NCI-H2029 treated with DMSO at 0.1 percent for 48 hours (cell line): ENCODE results near the gene TTC7B.

Experiments used
- DNase-seq: peaks from one replicate; lab custom pipeline; 2025; lab: John Stamatoyannopoulos, UW

TTC7B gene

DNA sequence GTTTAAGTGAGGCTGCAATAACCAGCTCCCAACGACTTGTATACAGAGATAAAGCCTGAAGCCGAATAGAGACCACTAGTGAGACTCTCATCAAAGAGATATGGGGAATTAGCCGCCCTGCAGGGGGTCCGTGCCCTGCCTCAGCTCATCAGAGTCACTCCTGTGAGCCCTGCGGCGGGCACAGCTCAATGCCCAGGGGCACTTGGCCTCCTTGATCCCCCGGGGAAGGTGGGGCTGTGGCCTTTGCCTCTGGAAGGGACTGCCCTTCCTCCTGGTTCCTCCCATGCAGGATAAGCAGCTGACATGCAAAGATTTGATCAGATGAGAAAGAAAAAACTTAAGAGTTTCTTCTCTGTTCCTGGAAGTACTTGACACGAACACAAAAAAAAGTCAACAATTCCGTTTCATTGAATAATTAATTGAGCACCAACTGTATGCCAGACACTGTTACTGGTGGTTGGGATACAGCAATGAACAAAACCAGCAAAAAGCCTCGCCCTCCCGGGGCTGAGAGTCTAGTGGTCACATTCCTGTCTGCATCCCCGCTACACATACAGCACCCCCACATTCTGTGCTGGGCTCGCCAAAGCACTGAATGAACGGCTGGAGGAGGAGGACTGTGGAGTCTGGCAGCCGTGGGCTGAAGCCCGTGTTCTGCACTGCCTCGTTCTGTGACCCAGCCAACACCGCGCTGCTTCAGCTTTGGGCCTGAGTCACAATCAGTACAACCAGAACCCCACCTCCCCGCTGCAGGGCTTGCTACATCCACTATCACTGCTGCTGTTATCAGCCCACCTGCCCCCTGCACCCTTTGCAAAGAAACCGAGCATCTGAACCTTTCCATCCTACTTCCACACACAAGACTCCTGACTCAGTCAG is 10.3 kb downstream of the TTC7B start:
- no peak for DNase-seq

DNA sequence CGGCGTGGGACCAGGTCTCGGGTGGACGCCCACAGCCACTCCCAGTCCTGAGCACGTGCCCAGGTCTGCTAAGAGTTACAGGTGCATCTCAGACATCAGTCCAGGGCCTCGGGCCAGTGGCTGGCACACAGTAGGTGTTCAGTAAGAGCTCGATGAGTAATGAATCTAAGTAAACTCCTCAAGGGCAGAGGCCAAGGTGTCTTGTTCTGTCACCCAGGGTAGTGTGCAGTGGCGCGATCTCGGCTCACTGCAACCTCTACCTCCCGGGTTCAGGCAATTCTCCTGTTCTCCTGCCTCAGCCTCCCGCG is 11.2 kb downstream of the TTC7B start:
- DNase-seq, result no peak

DNA sequence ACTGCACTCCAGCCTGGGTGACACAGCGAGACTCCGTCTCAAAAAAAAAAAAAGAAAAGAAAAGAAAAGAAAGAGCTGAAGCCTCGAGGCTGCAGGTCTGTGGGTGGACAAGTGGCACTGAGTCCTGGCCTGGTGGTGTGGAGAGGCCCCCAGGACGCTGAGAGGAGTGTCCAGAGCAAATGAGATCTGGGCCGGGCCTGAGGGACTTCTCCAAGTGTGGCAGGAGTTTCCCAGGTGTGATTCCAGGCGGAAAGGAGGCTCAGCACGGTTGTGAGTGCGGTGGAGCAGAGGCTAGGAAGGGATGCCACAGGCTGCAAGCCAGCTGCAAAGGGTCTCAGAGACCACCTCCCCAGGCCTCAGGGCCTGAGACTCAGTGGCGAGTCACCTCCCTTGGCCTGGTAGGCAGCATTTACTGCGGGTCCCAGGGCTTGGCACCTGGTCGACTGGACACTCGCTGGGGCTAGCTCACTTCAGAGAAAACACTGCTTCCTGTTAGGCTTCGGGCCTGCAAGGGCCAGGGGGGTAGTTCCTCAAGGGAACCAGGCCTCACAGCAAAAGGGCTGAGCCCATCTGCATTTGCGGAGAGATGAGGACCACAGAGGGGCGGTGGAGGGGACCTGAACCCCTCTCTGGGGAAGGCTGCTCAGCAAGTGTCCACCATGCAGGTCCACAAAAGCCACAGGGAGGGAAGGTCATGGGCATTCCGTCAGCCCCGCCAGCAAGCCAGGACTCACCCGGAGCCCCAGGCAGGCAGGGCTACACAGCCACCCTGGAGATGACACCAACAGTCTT is 11.7 kb downstream of the TTC7B start:
- no peak for DNase-seq

DNA sequence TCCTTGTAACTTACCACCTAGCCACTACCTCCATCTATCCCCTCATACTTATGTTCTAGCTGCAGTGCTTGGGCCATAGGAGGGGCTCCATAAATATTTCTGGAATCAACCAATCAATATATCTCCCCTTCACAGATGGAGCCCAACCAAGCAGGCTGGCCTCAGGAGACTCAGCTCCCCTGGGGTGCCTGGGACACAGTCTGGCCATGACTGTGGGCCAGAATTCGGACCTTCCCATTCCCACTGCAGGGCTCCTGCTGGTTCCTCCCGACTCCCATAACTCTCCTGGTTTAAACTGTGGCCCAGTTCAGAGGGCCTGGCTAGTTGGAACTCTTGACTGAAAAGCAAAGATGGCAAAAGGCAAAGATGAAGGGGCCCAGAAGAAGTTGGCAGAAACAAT is 13.0 kb downstream of the TTC7B start:
- no peak for DNase-seq

DNA sequence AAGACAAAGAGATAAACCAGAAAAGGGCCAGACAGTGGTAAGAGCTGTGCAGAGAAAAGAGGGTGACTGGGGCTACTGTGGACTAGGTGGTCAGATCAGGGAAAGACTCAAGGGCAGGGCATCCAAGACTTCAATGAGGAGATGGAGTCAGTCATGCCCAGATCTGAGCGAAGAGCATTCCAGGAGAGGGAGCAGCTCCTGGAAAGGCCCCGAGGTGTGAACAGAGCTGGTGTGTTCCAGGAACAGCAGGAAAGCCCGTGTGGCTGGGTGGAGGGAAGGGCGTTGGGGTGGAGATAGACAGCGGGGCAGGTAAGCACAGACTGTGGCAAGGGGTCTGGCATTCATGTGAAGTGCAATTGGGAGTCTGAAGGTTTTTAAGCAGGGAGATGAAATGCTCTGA is 16.8 kb downstream of the TTC7B start:
- no peak for DNase-seq

DNA sequence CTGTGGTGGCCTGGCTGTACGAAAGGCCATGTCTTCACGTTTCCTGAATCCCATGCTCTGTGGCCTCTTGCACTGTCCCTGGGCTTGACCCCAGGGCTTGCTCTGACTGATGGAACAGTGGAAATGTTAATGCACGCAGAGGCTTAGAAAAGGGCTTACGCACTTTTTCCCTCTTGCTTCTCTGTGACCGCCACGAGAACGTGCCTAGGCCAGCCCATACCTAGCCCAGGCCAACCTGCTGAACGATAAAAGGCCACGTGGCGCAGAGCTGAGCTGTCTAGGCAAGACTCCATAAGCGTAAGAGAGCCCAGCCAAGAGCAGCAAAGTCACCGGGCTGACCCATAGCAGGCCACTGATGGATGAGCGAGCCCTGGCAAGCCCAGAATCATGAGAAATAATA is 18.3 kb downstream of the TTC7B start:
- no peak for DNase-seq

DNA sequence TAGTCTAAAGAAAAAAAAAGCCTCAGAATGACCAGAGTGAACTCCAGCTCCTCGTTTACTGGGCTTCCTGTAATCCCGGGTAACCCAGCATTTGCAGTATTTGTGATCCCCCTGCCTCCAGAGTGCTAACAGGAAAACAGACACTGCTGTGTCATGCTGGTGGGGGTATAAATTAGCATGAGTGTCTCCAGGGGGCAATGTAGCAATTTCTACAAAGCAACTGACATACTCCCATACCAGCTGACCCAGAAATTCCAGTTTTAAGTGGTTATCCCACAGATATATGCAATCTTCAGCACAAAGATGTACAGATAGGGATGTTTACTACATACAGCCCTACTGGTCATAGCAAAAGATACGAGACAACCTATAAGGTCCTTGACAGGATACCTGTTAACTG is 18.8 kb downstream of the TTC7B start:
- DNase-seq, result no peak

- DNase-seq, result no peak
Measured at GRCh38 chr14:90796329-90796728, 19.9 kb downstream of the TTC7B start.

- no peak for DNase-seq
Measured at GRCh38 chr14:90795744-90796143, 20.5 kb downstream of the TTC7B start.

- no peak for DNase-seq
Measured at GRCh38 chr14:90791486-90791885, 24.7 kb downstream of the TTC7B start.

DNA sequence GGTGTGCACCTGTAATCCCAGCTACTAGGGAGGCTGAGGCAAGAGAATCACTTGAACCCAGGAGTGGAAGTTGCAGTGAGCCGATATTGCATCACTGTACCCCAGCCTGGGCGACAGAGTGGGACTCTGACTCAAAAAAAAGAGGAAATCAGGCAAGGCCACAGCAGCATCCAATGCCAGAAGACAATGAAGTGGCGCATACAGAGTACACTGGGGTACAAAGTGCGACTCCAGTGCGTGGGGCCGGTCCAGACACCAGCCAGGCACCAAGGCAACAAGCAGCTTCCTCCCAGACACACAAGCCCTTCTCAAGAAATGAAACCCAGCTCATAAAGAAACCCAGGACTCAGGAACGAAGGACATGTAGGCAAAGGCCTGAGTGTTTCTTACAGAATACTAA is 28.2 kb downstream of the TTC7B start:
- no peak for DNase-seq

- DNase-seq, result no peak
Measured at GRCh38 chr14:90785876-90786450, 30.3 kb downstream of the TTC7B start.

- no peak for DNase-seq
Measured at GRCh38 chr14:90785471-90785870, 30.8 kb downstream of the TTC7B start.

GRCh38 chr14:90784621-90785270 is 31.5 kb downstream of the TTC7B start:
- DNase-seq, result no peak

GRCh38 chr14:90783344-90783743 is 32.9 kb downstream of the TTC7B start:
- DNase-seq, result no peak

DNA sequence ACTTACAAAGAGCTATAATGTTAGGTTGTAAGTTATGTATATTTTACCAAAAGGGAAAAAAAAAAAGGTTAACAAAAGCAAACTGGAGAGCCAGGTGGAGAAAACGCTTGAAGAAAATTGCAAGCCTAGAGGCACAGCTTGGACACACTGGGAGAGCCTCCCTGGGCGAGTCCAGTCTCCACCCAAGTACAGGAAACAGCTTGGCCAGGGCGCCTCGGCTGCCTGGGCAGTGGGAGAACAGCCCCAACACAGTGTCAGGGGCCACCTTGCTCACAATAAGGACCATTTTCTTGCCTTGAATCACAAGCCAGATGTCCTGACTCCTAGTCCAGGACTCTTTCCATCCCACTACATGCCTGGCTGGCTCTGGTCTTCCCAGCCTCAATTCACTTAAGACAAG is 33.3 kb downstream of the TTC7B start:
- no peak for DNase-seq

DNA sequence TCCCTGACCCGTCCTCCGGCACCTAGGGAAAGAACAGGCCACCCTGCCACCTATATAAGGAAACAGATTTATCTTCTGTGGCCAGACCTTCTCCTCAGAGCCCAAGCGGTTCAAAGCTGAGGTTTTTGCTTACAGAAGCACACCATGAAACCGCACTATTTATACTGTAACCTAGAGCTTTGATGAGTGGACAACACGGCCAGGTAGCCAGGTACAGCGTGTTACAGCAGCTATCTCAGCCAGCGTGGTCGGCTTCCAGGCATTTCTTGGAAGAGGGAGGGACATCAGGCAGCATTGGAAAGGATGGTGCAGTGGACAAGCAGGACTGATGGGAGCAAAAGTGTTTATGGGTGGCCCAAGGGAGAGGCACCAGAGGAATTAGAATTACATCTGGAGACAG is 34.4 kb downstream of the TTC7B start:
- DNase-seq, result no peak

DNA sequence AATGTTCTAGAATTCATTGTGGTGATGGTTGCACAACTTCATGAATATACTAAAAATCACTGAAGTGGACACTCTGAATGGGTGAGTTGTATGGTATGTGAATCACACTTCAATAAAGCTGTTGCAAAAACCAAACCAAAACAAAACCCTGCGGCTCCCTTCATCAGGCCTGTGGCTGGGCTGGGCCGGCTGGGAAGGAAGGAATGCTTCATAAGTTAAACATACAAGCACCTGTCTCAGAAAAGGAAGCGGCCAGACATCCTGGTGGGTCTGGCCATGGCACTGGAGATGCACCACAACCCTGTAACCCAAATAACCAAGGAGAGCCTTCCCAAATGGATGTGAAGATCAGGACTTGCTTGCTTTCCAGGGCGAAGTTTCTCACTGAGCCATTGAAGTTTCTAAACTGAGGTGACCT is 34.9 kb downstream of the TTC7B start:
- no peak for DNase-seq

DNA sequence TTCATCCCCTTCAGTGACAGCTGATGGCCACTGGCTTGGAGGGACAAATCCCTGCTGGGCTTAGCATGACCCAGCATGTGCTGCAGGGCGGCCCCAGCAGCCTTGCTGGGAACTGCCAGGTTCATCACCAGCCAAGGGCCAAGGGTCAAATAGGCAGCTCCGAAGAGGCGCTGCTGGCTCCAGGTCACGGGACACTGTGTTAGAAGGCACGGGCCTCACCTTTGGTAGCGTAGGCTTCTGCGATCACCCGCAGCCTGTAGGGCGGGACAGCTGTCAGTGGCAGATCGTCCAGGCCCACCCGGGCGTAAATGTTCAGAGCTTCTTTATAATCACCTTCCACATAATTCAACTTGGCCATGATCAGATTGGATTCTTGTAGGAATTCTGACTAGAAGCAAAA is 35.7 kb downstream of the TTC7B start:
- no peak for DNase-seq

DNA sequence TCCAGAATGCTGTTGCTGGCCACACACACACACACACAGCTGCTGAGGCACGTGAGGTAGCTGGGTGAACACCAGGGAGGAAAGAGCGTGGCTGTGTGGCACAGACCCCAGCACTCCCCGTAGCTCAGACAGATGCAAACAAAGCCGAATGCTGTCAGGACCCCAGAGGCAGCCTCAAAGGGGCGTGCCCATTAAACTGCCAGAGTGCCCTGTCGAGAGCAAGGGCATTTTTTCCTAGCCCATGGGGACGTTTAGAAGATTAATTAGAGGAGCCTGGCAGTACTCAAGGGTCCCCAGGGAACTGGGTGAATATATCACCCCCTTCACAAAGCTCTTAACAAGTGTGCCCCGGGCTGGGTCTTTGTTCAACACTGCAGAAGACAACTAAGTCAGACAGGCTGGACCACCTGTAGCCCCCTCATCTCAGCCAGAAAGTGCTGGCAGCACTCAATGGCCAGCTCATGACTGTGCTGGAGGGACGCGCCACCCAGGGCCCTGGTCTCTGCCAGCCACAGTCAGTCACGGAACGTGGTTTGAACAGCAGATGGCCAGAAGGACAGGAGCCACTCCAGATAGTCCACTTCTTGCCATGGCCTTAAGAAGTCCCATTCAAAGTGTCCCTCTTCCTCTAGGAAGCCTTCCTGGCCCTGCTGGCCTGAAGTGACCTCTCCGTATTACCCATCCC is 37.5 kb downstream of the TTC7B start:
- DNase-seq, result no peak

DNA sequence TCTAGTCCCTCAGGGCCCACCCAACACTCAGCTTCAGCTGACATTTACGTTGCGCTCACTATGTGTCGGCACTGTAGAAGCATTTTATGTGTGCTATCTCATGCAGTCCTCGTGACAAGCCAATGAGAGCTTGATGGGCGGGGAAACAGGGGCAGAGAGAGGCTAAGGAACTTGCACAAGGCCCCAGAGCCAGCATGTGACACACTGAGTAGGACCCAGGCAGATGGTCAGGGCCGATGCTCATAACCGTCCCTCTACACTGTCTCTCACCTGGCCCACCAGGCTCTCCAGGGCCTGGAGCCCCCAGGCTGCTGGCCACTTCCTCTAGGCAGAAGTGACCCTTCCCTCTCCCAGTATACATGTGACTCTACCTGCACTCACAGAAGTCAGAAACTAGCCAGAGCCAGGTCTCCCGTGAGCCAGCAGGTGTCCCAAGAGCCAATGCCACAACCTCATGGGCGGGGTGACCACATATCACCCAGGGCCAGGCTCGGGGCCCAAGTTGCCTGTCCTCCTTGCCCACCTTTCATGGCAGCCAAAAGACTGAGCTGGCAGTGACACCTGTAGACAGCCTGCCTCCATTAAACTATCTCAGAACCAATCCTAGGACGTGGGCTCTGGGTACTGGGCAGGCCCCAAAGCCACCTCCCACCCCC is 38.3 kb downstream of the TTC7B start:
- no peak for DNase-seq

DNA sequence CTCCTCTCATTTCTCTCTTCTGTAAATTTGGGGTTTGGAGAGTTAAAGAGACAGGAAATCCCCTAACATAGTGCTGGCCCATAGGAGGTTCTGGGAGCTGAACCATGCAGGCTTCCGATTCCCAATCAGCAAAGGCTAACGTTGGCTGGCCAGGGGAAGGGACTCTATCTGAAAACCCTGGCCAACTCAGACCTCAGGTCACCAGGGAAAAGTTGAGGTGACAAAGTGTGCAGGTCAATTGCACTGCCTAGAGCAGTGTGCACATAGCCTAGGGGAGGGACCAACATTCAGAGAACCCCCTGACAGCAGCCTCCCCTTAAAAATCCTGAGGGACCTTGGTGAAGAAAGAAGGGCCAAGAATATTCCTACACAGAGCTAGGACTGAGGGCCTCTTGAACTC is 38.9 kb downstream of the TTC7B start:
- no peak for DNase-seq
